GM21825 (cell line): Measurements from ENCODE around the gene FBXW5.

ENCODE experiments used
- ATAC-seq: cut with Tn5 transposase; IDR thresholded peaks from one replicate; pipeline ENCODE4 v1.9.1; 2021; ENCODE audit warnings: mild to moderate bottlenecking, moderate library complexity; ENCODE audit not compliant: unreplicated experiment

Gene FBXW5

DNA sequence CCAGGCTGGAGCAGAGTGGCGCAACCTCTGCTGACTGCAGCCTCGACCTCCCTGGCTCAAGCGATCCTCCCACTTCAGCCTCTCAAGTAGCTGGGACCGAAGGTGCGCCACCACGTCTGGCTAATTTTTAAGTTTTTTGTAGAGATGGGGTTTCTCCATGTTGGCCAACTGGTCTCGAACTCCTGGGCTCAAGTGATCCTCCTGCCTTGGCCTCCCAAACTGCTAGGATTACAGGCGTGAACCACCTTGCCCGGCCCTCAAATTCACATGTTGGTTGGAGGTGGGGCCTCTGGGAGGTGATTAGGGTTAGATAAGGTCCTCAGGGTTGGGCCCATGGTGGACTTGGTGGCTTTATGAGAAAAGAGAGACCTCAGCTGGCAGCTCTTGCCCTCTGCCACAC lies 17.6 kb upstream of the FBXW5 start:
- ATAC-seq = no peak

DNA sequence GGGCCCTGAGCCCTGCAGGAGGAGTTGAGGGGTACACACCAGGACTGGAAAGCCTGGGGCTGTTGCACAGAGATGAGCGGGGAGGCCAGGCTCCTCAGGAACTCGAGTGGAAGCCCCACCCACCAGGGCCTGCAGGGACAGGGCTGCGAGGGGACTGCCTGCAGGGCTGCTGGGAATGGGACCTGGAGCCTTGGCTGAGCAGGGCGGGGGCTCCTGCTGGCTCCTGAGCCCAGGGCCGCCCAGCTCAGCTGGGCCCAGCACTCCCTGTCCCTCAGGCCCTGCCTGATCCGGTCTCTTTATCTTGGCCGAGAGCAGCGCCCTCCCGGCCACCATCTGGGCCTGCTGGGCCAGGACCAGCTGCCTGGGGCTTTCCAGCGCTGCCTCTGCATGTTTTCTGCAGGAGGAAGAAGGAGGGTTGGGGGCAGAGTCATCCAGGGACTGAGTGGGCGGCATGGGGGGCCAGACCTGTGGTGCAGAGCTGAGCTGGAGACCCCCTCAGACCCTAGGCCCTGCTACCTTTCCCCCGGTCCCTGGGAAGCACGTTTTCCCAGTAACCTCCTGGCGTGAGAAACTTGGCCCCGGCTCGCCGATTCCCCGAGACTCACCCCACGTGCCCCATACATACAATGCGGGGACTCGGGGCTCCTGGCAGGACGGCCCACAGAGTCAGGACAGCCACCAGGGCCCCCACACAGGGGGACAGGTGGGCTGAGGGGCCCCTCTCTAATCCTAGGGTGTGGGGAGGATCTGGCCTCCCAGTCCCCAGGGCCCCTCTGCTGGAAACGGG lies 16.9 kb upstream of the FBXW5 start:
- ATAC-seq = no peak

DNA sequence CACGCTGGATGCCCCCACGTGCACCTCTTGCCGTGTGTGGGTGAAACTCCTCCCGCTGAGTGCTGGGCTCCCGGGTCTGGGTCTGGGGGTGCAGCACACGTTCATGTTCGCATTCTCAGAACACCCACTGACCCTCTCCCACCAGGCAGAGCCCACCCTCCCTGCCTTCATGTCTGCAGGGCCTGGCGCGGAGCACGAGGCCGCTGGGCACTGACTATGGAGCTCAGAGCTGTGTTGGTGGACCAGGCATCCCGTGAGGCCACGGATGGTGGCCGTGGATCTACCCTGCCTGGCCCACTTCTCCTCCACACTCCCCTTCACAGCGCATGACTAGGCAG lies 16.4 kb upstream of the FBXW5 start:
- no peak for ATAC-seq

DNA sequence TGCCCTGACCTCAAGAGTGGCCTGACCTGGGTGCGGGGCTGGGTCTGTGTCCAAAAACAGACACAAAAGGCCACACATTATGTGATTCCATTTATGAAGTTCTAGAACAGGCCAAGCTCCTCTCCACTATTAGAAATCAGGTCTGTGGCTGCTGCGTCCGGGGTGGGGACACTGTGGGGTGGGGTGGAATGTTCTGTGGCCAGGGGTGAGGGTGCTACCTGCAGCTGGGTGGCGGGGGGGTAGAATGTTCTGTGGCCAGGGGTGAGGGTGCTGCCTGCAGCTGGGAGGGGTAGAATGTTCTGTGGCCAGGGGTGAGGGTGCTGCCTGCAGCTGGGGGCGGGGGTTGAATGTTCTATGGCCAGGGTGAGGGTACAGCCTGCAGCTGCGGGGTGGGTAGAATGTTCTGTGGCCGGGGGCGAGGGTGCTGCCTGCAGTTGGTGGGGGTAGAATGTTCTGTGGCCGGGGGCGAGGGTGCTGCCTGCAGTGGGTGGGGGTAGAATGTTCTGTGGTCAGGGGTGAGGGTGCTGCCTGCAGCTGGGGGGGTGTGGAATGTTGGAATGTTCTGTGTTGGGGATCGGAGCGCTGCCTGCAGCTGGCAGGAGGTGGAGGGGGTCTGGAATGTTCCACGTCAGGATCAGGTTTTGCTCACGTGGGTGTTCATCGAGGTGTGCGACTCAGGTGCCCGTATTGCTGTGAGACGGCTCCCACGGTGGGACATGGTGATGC lies 15.8 kb upstream of the FBXW5 start:
- no peak for ATAC-seq

DNA sequence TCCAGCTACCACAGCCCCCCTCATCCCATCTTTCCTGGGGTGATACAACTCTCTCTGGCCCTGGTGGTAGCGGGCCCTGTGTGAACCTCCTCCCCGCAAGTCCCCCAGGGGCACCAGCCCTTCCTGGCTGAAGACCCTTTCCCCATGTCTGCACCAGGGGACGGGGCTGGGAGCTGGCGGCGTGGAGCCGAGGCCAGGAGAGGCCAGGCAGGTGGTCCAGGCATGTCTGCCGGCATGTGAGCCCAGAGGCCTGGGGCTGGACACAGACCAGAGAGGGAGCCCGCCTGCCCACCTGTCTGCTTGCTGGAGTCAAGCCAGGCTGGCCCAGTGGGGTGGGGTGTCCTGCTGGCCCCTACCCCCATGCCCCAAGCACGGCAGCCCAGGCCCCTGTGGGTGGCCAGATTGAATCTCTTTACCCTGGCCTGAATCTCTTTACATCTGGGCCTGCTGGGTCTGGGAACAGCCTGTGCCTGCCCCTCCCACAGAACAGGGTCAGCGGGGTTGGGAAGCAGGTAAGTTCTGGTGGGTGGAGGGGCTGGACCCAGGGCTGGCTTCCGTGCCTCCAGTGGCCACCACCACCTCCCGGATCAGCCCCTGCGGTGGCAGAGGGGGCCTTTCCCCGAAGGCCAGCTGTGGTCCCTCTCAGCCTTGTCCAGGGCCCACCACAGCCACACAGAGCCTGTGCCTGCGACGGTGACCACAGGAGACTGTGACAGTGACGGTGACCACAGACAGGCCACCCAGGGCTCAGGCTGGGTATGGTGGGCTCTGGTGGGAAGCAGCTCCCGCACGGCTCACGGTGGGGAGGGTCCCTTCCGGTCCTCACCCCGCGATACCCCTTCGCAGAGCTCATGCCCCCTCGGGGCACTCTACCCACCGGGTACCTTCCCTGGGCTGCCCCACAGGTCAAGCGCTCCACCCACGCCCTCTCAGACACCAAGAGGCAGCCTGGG lies 14.6 kb upstream of the FBXW5 start:
- ATAC-seq = no peak

DNA sequence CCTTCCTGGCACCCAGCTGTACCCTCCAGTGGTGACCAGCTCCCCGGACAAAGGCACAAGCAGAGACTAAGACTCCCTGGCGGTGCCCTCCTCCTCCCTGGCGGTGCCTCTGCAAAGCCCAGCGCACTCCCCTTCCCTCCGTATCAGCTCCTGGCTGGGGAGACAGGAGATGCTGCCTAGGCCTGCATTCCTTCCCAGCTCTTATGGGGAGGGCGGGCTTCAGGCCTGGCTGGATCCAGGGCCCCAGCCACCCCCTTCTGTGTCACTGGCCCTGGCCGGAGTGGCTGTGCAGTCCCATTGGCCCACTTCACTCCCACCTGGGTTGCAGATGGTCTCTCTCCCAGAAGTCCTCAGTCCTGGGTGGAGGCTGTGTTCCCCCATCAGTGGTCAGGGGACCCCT lies 13.9 kb upstream of the FBXW5 start:
- ATAC-seq = no peak

DNA sequence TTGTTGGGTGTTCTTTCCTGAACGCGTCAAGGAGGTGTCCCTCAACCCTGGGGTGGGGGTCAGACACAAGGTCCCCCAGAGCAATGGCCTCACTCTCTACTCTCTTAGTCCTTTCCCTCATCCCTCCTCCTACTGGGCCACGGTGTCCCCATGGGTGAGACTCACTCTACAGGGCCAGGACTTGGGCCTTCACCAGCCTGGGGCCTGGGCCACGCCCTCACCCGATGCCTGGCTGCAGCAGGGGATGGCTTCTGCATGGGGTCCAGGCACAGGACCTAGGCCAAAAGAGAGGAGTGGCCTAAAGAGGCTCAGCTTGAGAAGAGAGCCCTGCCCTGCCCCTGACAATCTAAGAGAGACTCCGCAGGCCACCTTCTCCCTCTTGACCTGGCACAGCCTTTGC lies 13.4 kb upstream of the FBXW5 start:
- ATAC-seq = no peak

DNA sequence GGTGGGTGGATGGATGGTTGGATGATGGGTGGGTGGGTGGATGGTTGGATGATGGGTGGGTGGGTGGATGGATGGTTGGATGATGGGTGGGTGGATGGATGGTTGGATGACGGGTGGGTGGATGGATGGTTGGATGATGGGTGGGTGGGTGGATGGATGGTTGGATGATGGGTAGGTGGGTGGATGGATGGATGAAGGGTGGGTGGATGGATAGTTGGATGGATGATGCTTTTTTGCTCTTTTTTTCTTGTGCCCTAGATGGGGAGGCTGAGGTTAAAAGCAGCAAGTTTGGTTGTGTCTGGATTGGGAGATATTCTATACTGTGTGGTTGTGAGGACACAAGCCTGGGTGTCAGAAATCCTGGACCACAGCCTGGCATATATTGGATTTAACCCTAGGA lies 12.9 kb upstream of the FBXW5 start:
- ATAC-seq = no peak

DNA sequence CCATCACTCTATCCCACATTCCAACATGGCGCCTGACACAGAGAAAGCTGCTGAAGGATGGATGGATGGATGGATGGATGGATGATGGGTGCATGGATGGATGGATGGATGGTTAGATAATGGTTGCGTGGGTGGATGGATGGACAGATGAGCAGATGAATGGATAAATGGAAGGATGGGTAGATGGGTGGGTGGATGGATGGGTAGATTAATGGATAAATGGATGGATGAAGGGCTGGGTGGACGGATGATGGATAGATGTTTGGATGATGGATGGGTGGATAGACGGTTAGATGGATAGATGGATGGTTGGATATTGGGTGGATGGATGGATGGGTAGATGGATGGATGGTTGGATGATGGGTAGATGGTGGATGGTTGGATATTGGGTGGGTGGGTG lies 12.1 kb upstream of the FBXW5 start:
- ATAC-seq = no peak

DNA sequence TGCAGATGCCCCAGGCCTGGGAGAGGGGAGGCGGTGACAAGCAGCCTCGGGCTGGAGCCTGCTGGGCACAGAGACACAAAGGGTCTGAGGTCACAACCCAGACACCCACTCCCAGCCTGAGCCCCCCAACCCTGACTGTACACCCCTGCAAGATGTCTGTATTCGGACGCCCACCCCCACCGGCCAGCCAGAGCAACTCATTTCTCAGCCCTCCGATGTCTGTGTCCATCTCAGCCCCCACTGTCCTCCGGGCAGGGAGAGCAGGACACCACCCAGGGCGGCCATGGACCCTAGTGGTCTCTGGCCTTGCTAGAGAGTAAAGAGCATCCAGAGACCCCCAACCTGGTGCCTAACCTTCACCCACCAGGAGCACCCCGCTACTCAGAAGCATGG lies 11.4 kb upstream of the FBXW5 start:
- no peak for ATAC-seq

DNA sequence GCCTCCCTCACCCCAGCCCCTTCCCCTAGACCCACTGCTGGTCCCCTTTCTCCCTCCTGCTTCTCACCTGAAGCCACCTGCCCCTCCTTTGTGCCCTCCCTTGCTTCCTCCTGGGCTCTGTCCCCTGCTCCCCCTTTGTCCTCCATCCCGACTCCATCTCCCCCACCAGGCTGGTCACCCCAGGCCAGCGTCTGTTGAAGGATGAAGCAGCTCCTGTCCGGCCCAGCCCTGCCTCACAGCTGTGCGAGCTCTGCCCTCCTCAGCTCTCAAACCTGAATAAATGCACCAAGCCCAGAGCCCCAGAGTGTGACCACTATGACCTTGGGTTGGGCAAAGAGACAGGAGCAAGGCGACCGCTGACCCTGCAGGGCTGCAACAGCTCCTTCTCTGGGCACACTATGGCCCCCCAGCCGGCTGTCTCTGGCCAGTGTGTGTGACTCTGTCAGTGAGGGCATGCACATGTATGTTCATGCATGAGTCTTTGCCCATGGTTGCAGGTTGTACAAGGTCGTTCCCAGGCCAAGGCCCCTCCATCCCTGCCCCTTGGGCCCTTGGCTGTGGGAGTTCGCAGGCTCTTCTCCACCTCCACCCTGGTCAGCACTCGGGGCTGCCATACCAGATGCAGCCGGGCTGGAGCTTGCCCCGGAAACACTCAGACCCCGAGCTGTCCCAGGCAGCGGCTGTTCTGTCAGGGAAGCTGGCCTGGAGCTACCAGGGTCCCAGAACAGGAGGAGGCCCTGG lies 10.8 kb upstream of the FBXW5 start:
- ATAC-seq = no peak

DNA sequence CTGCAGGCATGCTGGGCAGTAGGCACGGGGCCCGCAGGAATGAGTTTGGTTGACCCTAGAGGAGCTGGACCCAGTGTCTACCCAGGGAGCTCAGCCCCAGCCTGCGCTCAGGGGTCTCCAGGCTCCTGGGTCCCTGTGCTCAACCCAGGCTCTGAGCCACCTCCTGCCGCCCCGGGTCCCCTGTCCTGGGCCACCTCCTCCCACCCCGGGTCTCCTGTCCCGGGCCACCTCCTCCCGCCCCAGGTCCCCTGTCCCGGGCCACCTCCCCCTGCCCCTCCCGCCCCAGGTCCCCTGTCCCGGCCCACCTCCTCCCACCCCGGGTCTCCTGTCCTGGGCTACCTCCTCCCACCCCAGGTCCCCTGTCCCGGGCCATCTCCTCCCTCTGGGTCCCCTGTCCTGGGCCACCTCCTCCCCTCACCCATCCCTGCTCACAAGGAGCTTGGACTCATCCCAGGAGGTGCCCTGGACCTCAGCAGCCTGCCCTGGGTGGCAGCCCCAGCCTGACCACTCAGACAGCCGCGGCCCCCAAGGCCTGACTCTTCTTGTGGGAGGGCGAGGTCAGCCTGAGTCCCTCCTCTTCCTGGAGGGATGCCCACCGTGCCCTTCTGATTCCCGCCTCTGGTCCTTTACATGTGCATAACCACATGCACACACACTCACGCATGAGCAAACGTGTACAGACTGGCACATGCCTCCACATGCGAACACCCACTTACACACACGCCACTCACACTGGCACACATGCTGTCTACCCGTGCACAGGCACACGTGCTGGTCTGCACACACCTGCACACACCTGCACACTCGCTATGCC lies 9.9 kb upstream of the FBXW5 start:
- no peak for ATAC-seq

DNA sequence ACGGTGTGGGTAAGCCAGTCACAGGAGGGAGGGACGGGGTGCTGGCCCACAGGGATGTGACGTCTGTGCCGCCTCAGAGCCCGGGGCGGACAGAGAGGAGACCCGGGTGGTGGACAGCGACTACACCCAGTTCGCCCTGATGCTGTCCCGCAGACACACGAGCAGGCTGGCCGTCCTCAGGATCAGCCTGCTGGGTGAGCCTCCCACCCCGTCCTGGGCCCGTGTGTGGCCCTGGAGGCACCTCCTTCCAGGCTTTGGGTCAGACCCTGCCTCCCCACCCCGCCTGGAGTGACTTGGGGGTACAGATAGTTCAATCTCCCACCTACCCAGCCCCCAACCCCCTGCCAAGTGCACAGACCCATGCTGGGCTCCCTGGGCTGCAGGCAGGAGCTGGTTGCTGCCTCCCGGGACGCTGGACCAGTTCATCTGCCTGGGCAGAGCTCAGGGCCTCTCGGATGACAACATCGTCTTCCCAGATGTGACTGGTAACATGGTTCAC lies 9.3 kb upstream of the FBXW5 start:
- no peak for ATAC-seq

DNA sequence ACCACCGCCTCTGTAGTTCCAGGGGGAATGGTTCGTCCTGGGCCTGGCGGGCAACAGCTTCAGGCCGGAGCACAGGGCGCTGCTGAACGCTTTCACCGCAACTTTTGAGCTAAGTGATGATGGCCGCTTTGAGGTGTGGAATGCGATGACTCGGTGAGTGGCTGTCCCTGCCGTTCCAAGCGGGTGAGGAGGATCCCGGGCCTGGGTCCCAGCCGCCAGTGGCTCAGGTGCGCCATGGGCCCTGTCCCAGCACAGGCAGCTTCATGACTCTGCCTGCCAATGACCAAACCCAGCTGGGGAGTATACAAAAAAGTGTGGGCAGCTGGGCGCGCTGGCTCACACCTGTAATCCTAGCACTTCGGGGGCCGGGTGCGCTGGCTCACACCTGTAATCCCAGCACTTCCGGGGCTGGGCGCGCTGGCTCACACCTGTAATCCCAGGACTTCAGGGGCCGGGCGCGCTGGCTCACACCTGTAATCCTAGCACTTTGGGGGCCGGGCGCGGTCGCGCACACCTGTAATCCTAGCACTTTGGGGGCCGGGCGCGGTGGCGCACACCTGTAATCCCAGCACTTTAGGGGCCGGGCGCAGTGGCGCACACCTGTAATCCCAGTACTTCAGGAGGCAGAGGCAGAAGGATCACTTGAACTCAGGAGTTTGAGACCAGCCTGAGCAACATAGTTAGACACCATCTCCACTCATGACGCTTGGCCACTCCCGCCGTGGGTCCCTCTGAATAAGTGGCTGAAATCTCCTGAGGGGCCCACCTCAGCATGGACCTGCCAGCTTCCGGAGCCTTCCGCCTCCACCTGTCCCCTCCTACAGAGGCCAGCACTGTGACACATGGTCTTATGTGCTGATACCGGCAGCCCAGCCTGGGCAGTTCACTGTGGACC lies 8.6 kb upstream of the FBXW5 start:
- no peak for ATAC-seq

DNA sequence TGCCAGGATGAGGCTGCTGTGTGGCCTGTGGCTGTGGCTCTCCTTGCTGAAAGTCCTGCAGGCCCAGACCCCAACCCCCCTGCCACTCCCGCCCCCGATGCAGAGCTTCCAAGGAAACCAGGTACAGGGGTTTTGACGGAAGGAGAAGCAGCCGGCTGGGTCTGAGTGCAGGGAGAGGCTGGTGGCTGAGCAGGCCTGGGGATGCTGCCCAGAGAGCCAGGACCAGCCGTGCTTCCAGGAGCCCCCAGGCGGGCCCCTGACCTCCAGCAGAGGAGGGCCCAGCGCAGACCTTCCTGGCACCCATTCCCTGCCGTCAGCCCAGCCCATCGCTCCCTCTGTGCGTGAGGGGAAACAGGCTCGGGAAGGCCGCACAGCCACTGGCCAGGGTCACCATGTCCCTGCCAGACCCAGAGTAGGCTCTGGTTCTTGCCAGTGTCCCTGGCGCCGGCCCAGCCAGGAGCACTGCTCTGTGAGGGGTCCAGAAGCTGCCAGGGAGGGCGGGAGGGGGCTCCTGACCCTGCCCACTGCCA lies 7.8 kb upstream of the FBXW5 start:
- no peak for ATAC-seq

DNA sequence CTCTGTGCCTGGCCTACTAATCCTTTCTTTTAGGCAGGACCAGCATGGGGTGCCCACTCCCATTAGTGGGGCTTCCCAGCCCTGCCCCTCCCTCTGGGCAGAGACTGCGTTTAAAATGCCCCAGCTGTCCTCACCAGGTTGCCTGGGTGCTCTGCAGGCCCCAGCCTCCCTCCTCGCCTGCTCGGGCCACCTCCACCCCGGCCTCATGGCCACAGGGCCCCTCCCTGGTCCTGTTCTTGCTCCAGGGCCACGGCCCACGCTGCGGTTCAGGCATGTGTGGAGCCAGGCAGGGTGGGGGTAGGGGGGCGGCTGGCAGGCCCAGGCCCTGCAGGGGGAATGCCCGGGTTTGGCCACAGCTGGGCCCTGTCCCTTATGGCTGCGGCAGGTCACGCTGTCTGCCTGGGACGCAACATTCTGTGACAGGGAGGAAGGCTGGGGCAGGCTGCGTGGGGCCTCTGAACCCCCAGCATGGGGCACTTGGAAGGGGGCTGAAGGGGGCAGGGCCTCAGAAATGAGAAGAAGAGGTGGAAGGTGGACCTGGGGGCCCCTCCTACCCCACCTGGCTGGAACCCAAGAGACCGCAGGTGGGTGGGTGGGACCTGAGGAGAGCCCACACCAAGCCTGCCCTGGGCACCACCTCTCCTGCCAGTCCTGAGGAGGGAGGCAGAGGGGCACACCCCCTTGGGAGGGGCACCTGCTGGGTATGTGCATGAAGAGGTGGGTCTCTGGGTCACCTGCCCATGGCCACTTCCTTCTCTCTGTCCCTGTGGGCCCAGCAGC lies 7.2 kb upstream of the FBXW5 start, which contains the start of gene LCN12:
Gene LCN12, plus strand, starts transcription at position 733 of the 780 bp plus-strand sequence. CDS start 55 bp downstream, outside the sequence.
- ATAC-seq = no peak

DNA sequence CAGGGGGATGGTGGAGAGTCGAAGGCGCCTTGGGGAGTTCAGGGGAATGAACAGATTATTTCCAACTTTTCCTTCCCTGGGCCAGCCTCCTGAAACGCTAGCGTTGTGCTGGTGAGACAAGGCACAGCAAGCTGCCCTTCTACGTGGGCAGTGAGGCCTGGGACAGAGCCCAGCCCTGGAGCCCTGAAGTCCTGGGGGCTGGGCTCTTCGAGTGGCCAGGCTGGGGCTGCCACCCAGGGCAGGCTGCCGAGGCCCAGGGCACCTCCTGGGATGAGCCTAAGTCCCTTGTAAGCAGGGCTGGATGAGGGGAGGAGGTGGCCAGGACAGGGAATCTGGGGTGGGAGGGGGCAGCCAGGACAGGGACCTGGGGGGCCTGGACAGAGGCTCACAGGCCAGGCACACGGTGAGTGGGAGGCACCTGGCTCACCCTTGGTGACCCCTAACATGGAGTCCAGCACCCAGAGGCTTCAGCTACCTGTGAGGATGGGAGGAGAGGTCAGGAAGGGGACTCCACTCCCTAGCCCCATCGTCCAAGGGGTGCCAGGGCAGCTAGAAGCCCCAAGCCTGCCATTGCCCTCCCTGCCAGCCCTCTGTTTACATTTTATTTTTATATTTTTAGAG lies 6.2 kb upstream of the FBXW5 start:
- no peak for ATAC-seq
